Stimulated activated CD4-positive, alpha-beta T cell treated with anti-CD3 and anti-CD28 coated beads, TNF-alpha, amount 100 ng/mL, for 4 hours (primary cell): ENCODE measurements around the gene PPP1R12B.
"Not testable (repeated sequence)": the region's sequence is repeated elsewhere in the genome, so short reads cannot be mapped to it uniquely, and the experiment has no call there.

Experiments
- DNase-seq, 3 experiments: peaks; one replicate each; pipeline ENCODE4 v3.0.0-alpha.2; 2020; ENCODE audit warnings: low read depth in 3 of 3

The PPP1R12B gene

GRCh38 chr1:202405928-202406327 is 57.4 kb downstream of the PPP1R12B start:
- DNase-seq = no peak

- DNase-seq = not testable (repeated sequence)
Observed at GRCh38 chr1:202406896-202407295, 58.4 kb downstream of the PPP1R12B start.

- DNase-seq = not testable (repeated sequence)
Observed at GRCh38 chr1:202407378-202407777, 58.9 kb downstream of the PPP1R12B start.

GRCh38 chr1:202410251-202410650 is 61.8 kb downstream of the PPP1R12B start:
- not testable (repeated sequence) for DNase-seq

GRCh38 chr1:202410854-202411357 is 62.4 kb downstream of the PPP1R12B start:
- DNase-seq = not testable (repeated sequence)

GRCh38 chr1:202411422-202411821 is 62.9 kb downstream of the PPP1R12B start:
- no peak for DNase-seq

GRCh38 chr1:202412421-202412820 is 63.9 kb downstream of the PPP1R12B start:
- not testable (repeated sequence) for DNase-seq

GRCh38 chr1:202416641-202417040 is 68.1 kb downstream of the PPP1R12B start:
- no peak for DNase-seq

GRCh38 chr1:202417141-202417540 is 68.6 kb downstream of the PPP1R12B start:
- not testable (repeated sequence) for DNase-seq

- not testable (repeated sequence) for DNase-seq
Observed at GRCh38 chr1:202417762-202418201, 69.3 kb downstream of the PPP1R12B start.

- not testable (repeated sequence) for DNase-seq
Observed at GRCh38 chr1:202419731-202420130, 71.2 kb downstream of the PPP1R12B start.

GRCh38 chr1:202420422-202421094 is 72.1 kb downstream of the PPP1R12B start:
- DNase-seq = not testable (repeated sequence)

GRCh38 chr1:202422709-202423108 is 74.2 kb downstream of the PPP1R12B start:
- not testable (repeated sequence) for DNase-seq

GRCh38 chr1:202424260-202424659 is 75.8 kb downstream of the PPP1R12B start:
- not testable (repeated sequence) for DNase-seq

GRCh38 chr1:202430111-202430510 is 81.6 kb downstream of the PPP1R12B start:
- not testable (repeated sequence) for DNase-seq

- DNase-seq = not testable (repeated sequence)
Observed at GRCh38 chr1:202432338-202432737, 83.8 kb downstream of the PPP1R12B start.

- DNase-seq = no peak
Observed at GRCh38 chr1:202433155-202434043, 84.9 kb downstream of the PPP1R12B start.

GRCh38 chr1:202434059-202434458 is 85.6 kb downstream of the PPP1R12B start:
- no peak for DNase-seq

- no peak for DNase-seq
Observed at GRCh38 chr1:202438393-202439174, 90.1 kb downstream of the PPP1R12B start.

- DNase-seq = no peak
Observed at GRCh38 chr1:202439308-202439707, 90.8 kb downstream of the PPP1R12B start.

GRCh38 chr1:202448140-202448539 is 99.6 kb downstream of the PPP1R12B start:
- DNase-seq = not testable (repeated sequence)

- DNase-seq = not testable (repeated sequence)
Observed at GRCh38 chr1:202451641-202452040, 103.1 kb downstream of the PPP1R12B start.
